IMR-90 (cell line): ENCODE data around the gene ATP9B. TPM values are rescaled to one million over a fixed set of nuclear protein-coding genes. Genes with fewer than 3 reads are reported as not detected.

Experiments used
- ATAC-seq: fragments of 200-7000 bp; cut with Tn5 transposase; 2 replicates; pipeline ENCODE4 v1.9.1; 2020; ENCODE audit warnings: low read depth, mild to moderate bottlenecking, moderate library complexity
- BruUV-seq: library from RNA; stranded (reverse); fragments of 400-500 nt; replicated peaks from 2 replicates; lab custom pipeline; 2021; lab: Mats Ljungman, UMichigan
- CTCF ChIA-PET: fragments of 300-600 bp; formaldehyde crosslinking; extraction: SDS; loops from one replicate; lab custom pipeline; 2021; ENCODE audit warnings: antibody characterized with exemption; lab: Yijun Ruan, JAX
- POLR2A ChIA-PET: fragments of 300-600 bp; sonication (Branson Sonifier 250); formaldehyde crosslinking; loops from one replicate; lab custom pipeline; 2022; ENCODE audit warnings: antibody characterized with exemption; ENCODE audit not compliant: unreplicated experiment; lab: Charles Lee
- DNase-seq: peaks from one replicate; pipeline ENCODE4 v3.0.0; 2013
- H2AFZ ChIP-seq: replicated peaks from 2 replicates; pipeline ENCODE3; 2013; ENCODE audit warnings: low read length, mild to moderate bottlenecking; ENCODE audit not compliant: poor library complexity
- H2AK5ac ChIP-seq: 2 replicates; pipeline ENCODE4 v1.6.1; 2013; ENCODE audit warnings: low read depth, low read length, inconsistent platforms
- H2AK9ac ChIP-seq: replicated peaks from 2 replicates; pipeline ENCODE3; 2013; ENCODE audit warnings: mild to moderate bottlenecking, low read depth, low read length, moderate library complexity; ENCODE audit not compliant: poor library complexity
- H2BK120ac ChIP-seq: 2 replicates; pipeline ENCODE4 v1.6.1; 2013; ENCODE audit warnings: low read depth, low read length, inconsistent platforms
- H2BK15ac ChIP-seq: 3 replicates; pipeline ENCODE4 v1.6.1; 2013; ENCODE audit warnings: low read depth, low read length, inconsistent platforms
- H2BK20ac ChIP-seq: 2 replicates; pipeline ENCODE4 v1.6.1; 2013; ENCODE audit warnings: low read depth, mild to moderate bottlenecking, inconsistent platforms, low read length, moderate library complexity
- H2BK5ac ChIP-seq: 2 replicates; pipeline ENCODE4 v1.6.1; 2013; ENCODE audit warnings: mild to moderate bottlenecking, low read depth, low read length, inconsistent platforms; ENCODE audit not compliant: poor library complexity, severe bottlenecking
- H3K14ac ChIP-seq: replicated peaks from 2 replicates; pipeline ENCODE4 v1.6.1; 2013; ENCODE audit warnings: low read depth, low read length, inconsistent platforms
- H3K18ac ChIP-seq: 2 replicates; pipeline ENCODE4 v1.6.1; 2013; ENCODE audit warnings: low read depth, low read length, control low read depth
- H3K23ac ChIP-seq: 2 replicates; pipeline ENCODE4 v1.6.1; 2013; ENCODE audit warnings: low read depth, low read length, inconsistent platforms
- H3K27ac ChIP-seq: 2 replicates; pipeline ENCODE4 v1.5.1; 2013; ENCODE audit warnings: mild to moderate bottlenecking, control low read depth, low read length; ENCODE audit not compliant: insufficient read depth
- H3K27me3 ChIP-seq: 2 replicates; pipeline ENCODE4 v1.6.1; 2013; ENCODE audit warnings: low read length; ENCODE audit not compliant: control insufficient read depth, insufficient read depth
- H3K36me3 ChIP-seq: 2 replicates; pipeline ENCODE4 v1.6.1; 2013; ENCODE audit warnings: low read length, mixed read lengths; ENCODE audit not compliant: control insufficient read depth, insufficient read depth
- H3K4ac ChIP-seq: 2 replicates; pipeline ENCODE4 v1.6.1; 2013; ENCODE audit warnings: low read depth, low read length, inconsistent platforms
- H3K4me1 ChIP-seq: 2 replicates; pipeline ENCODE4 v1.6.1; 2013; ENCODE audit warnings: low read length, mixed read lengths; ENCODE audit not compliant: control insufficient read depth, insufficient read depth
- H3K4me2 ChIP-seq: 2 replicates; pipeline ENCODE4 v1.6.1; 2013; ENCODE audit warnings: low read depth, mild to moderate bottlenecking, control low read depth, low read length, moderate library complexity
- H3K4me3 ChIP-seq: 2 replicates; pipeline ENCODE4 v1.5.1; 2013; ENCODE audit warnings: low read depth, mild to moderate bottlenecking, control low read depth, low read length, moderate library complexity; ENCODE audit not compliant: insufficient read depth
- H3K56ac ChIP-seq: 2 replicates; pipeline ENCODE4 v1.6.1; 2013; ENCODE audit warnings: low read length, inconsistent platforms; ENCODE audit not compliant: insufficient read depth; ENCODE audit errors: extremely low read depth
- H3K79me1 ChIP-seq, 2 experiments: 2 replicates each; pipeline ENCODE4 v1.6.1; 2013; ENCODE audit warnings: low read length in 2 of 2, inconsistent platforms in 1 of 2, low read depth in 1 of 2
- H3K9ac ChIP-seq: 2 replicates; pipeline ENCODE4 v1.6.1; 2013; ENCODE audit warnings: low read depth, low read length, control low read depth
- H3K9me1 ChIP-seq: 2 replicates; pipeline ENCODE4 v1.6.1; 2013; ENCODE audit warnings: low read length, inconsistent platforms; ENCODE audit not compliant: insufficient read depth
- H3K9me3 ChIP-seq: 2 replicates; pipeline ENCODE4 v1.6.1; 2013; ENCODE audit warnings: low read length; ENCODE audit not compliant: control insufficient read depth, insufficient read depth
- H4K20me1 ChIP-seq: 2 replicates; pipeline ENCODE4 v1.6.1; 2013; ENCODE audit warnings: low read length, inconsistent platforms; ENCODE audit not compliant: insufficient read depth
- H4K5ac ChIP-seq: 2 replicates; pipeline ENCODE4 v1.6.1; 2013; ENCODE audit warnings: mild to moderate bottlenecking, low read depth, low read length, control low read depth
- H4K8ac ChIP-seq, 2 experiments: 2 replicates each; pipeline ENCODE4 v1.6.1; 2013; ENCODE audit warnings: low read depth in 2 of 2, low read length in 2 of 2, control low read depth in 1 of 2, inconsistent platforms in 1 of 2
- H4K91ac ChIP-seq: 2 replicates; pipeline ENCODE4 v1.6.1; 2013; ENCODE audit warnings: low read depth, low read length, inconsistent platforms; ENCODE audit not compliant: insufficient read depth
- CEBPB ChIP-seq: IDR thresholded peaks from 2 replicates; pipeline ENCODE4 v1.6.1; 2012; ENCODE audit warnings: low read depth, low read length, improper control_type of control experiment
- CHD1 ChIP-seq: IDR thresholded peaks from 2 replicates; pipeline ENCODE4 v1.6.1; 2012; ENCODE audit warnings: low read depth, low read length, improper control_type of control experiment
- MAZ ChIP-seq: IDR thresholded peaks from 2 replicates; pipeline ENCODE4 v1.6.1; 2012; ENCODE audit warnings: low read depth, mild to moderate bottlenecking, low read length, improper control_type of control experiment, moderate library complexity, borderline replicate concordance
- USF2 ChIP-seq: fragments of 150-350 bp; IDR thresholded peaks from 2 replicates; pipeline ENCODE4 v1.6.1; 2017; ENCODE audit warnings: mild to moderate bottlenecking, antibody characterized with exemption, low read length, low read depth
- WGBS, 2 experiments: methylation state at CpG; one replicate each; pipeline versions ENCODE4 v1.1.5 to v1.1.7; 2013; ENCODE audit warnings: missing lambda C conversion rate in 2 of 2; ENCODE audit not compliant: insufficient read length in 1 of 2; ENCODE audit errors: extremely low coverage in 2 of 2; 5-methylcytosine and 5-hydroxymethylcytosine counted together
- dilution Hi-C: fragments of 300-500 bp; cut with HindIII; formaldehyde crosslinking; loops from one replicate; pipeline ENCODE4 v1.14.3; 2018; ENCODE audit warnings: low sequenced_read_pairs; ENCODE audit not compliant: unreplicated experiment
- in situ Hi-C: fragments of 300-500 bp; cut with MboI; formaldehyde crosslinking; loops from 3 replicates; pipeline ENCODE4 v1.14.3; 2019; ENCODE audit warnings: low sequenced_read_pairs, inconsistent platforms, mixed read lengths
- intact Hi-C: fragments of 100-400 bp; cut with micrococcal nuclease; formaldehyde crosslinking; loops from 2 replicates; pipeline ENCODE4 v1.10.0; 2022
- polyA plus RNA-seq, 3 experiments: library from polyadenylated mRNA; depleted of rRNA; stranded (reverse); fragments of >200 nt; gene quantifications; 2 replicates each; pipeline ENCODE4 v1.2.3, GENCODE V29; 2012; ENCODE audit warnings: low replicate concordance in 1 of 3
- total RNA-seq: library from RNA; depleted of rRNA; stranded (reverse); fragments of >200 nt; gene quantifications from 2 replicates; pipeline ENCODE4 v1.2.3, GENCODE V29; 2012

Gene ATP9B
- total and polyA plus RNA-seq, 2 of the 4 experiments (the other 2 are of a cell fraction) = 11.0 to 11.5 TPM

- H3K56ac ChIP-seq = no peak overlapping the region
- no peak overlapping the region for H4K5ac ChIP-seq
- no peak for TF ChIP-seq MAZ
- no peak for TF ChIP-seq USF2
- no peak for TF ChIP-seq CHD1
- TF ChIP-seq CEBPB = no peak
- no peak overlapping the region for H2BK20ac ChIP-seq
- H2AK9ac ChIP-seq = no peak overlapping the region
- no peak overlapping the region for H3K27ac ChIP-seq
- H3K9ac ChIP-seq = no peak overlapping the region
- dilution Hi-C loops = no loop called here
- H3K4me1 ChIP-seq = no peaks in the 10 kb centered on the region
- H3K14ac ChIP-seq = no peak overlapping the region
- no peak overlapping the region for H3K4me2 ChIP-seq
- H3K9me3 ChIP-seq = no peaks in the 10 kb centered on the region
- H3K27me3 ChIP-seq = no peaks in the 10 kb centered on the region
- no TSS peak for BruUV-seq
- H2BK15ac ChIP-seq = no peak overlapping the region
- ATAC-seq = no peak
- no peak overlapping the region for H3K4me3 ChIP-seq
- no peaks in the 10 kb centered on the region for H3K9me1 ChIP-seq
- no peaks in the 10 kb centered on the region for H3K79me1 ChIP-seq
- 88% methylated on average over 6 of the region's 9 CpGs; no CpG with 5 or more reads in 1 of the 2 experiments for WGBS, 2 experiments
- no peak overlapping the region for H4K8ac ChIP-seq
- no peak overlapping the region for H4K91ac ChIP-seq
- in situ Hi-C loops = no loop called here
- no peak overlapping the region for H3K23ac ChIP-seq
- H2AK5ac ChIP-seq = no peak overlapping the region
- H2BK120ac ChIP-seq = no peak overlapping the region
- no peak overlapping the region for H3K18ac ChIP-seq
- no peak overlapping the region for H2AFZ ChIP-seq
- intact Hi-C loops = no loop called here
- POLR2A ChIA-PET = no interaction called here
- H2BK5ac ChIP-seq = no peak overlapping the region
- DNase-seq = no peak
- no peaks in the 10 kb centered on the region for H4K20me1 ChIP-seq
- H3K4ac ChIP-seq = no peak overlapping the region
- CTCF ChIA-PET = no interaction called here
- H3K36me3 ChIP-seq = no peaks in the 10 kb centered on the region
These were observed 12.3 kb upstream of the ATP9B start for GRCh38 chr18:79056827-79057367.
